Hematopoietic multipotent progenitor cell treated with erythropoietin and hydrocortisone succinate and interleukin-3 and kit ligand, for 17 days (in vitro differentiated cells): Measurements from ENCODE around the gene E2F7.

Source experiments
- DNase-seq: peaks from one replicate; pipeline ENCODE4 v3.0.0-alpha.2; 2015; ENCODE audit warnings: low spot score

E2F7 gene

DNA sequence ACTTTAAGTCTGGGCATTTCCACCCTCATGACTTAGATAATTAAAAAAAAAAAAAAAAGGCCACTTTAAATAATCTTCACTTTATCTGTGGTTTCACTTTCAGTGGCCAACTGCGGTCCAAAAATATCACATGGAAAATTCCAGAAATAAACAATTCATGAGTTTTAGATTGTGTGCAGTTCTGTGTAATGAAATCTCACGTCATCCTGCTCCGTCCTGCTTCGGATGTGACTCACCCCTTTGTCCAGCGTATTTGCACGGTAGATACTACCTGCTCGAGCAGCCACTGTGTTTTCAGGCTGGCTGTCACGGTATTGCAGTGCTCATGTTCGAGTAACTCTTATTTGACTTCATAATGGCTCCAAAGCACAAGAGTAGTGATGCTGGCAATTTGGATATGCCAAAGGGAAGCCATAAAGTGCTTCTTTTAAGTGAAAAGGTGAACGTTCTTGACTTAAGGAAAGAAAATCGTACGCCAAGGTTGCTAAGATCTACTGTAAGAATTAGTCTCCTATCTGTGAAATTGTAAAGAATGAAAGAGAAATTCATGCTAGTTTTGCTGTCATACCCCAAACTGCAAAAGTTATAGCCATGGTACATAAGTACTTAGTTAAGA is 2.4 kb downstream of the E2F7 start:
- peak; percentile 30 for DNase-seq

DNA sequence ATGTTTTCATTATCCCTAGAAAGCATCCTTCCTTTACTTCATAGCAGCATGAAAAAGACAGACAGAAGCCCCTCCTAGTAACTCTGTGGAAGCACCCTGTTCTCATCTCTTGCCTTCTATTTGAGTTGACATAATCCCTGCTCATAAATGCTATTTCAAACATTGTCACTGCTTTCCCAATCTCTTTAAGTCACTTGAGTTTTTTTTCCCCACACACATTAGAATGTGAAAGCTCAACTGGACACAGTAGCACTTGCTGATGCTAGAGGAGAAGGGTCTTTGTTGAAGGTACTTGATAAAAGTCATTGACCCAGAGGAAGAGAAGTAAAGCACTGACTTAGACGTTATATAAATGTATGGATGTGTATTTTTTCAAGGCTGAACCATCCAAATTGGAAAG is 3.0 kb downstream of the E2F7 start:
- DNase-seq, result no peak

GRCh38 chr12:77060883-77061240 is 4.5 kb downstream of the E2F7 start:
- DNase-seq, result no peak

GRCh38 chr12:77060136-77060882 is 5.1 kb downstream of the E2F7 start:
- DNase-seq, result no peak

- no peak for DNase-seq
These were observed 6.6 kb downstream of the E2F7 start for GRCh38 chr12:77058740-77059139.

- no peak for DNase-seq
These were observed 10.5 kb downstream of the E2F7 start for GRCh38 chr12:77054851-77055250.

DNA sequence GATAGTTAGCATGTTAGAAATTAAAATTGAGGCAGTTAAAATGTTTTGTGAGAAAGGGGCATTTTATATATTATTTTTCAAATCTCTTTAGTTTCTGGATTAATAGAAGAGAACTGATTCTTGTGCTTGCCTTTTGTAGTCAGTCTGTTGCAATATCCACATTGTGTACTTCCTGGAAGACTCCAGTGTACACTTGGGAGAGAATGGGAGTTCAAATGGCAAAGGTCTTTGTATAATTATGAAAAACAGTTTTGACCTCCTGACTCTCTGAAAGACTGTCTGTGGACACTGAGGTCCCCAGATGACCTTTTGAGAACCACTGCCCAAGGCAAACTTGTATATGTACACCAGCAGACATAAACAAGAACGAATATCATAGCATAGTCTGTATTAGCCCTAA is 12.1 kb downstream of the E2F7 start:
- DNase-seq, result no peak

DNA sequence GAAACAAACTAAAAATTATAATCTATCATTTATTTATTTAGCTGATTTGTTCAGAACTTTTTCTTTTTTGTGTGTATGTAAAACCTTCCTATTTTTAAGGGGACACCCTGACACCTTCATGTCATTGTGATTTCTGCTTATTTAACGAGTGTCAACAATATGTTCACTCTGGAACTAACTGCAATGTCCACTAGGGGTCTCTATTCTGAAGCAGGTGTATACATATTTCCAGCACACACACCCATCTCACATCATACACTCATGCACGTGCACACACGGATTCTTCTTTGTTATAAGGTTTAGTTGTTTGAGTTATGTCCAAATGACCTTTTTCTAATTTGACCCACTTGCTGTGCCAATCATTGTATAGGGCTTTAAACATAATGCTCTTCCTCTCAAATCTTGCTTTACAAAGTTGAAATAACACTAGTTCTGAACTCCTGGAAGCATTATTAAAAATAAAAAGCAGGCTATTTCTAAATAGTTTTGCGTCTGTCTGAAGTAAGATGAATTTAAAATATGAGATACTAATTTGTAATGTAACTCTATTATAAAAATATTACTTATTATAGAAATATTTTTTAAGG is 15.5 kb downstream of the E2F7 start:
- peak; percentile 64 for DNase-seq

GRCh38 chr12:77047341-77048109 is 17.8 kb downstream of the E2F7 start:
- no peak for DNase-seq

- no peak for DNase-seq
These were observed 18.9 kb downstream of the E2F7 start for GRCh38 chr12:77046468-77046867.

- no peak for DNase-seq
These were observed 20.2 kb downstream of the E2F7 start for GRCh38 chr12:77045183-77045582.

DNA sequence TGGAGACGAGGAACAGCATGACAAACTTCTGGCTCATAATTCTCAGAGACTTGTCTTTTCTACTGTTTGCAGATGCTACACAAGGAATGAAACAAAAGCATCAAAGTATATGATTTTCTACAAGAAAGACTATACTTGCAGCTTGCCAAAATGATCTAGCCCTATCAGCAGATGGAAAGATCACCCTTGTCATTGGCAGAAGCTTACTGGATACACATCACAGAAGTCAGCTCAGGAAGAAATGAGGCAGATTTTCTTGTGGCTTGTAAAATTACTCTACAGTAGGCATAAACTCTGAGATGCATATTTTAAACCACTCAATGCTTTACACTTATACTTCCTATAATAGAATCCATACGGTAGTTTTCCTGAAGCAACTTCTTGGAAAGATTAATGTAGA is 20.6 kb downstream of the E2F7 start:
- no peak for DNase-seq

DNA sequence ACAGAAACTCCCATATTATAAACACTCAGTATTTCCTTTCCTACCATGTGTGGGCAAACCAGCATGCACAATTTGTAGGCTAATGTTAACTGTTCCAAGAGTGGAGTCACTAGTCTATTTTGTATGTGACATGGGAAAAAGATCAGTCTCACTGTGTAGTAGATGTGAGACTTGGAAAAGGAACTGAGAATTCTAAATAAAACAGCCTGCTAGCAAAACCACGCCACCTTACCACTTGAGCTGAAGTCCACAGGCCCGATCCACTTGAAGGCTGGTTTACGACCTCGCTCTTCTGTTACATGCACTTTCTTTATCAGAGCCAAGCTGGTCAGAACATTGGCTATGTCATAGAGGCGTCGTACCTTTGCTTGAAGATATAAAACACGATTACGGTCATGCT is 22.5 kb downstream of the E2F7 start:
- no peak for DNase-seq

DNA sequence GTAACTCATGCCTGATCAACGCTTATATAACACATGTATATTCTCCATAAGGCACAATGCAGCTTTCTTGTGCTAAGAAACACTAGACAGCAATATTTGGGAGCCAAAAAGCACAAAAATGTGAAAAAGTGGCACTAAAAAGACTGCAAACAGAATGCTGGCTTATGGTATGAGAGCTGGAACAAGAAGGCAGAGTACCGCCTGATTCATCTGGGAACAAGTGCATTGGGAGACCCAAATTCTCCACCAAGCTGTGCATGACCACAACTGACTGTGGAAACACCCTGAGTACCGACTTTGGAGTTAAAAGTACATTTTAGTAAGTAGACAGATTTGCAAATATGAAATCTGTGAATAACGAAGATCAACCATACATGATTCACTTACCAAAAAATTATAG is 25.1 kb downstream of the E2F7 start:
- DNase-seq, result no peak

DNA sequence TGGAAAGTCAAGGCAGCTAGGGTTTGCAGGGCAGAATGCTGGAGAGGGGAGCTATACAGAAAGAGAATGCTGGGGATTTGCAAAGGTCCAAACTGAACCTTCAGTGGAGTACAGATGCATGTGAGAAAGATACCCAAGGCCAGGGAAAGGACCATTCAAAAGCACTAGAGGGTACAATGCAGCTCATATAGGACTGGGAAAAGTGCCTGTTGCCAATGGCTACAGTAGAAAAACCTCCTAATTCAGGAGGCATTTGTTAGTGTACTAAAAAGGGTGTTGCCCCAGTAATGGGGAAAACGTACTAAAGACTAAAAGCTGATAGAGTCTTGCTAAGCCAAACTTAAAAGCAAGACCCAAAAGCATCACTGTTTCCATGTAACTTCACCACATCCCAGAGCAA is 30.1 kb downstream of the E2F7 start:
- no peak for DNase-seq

DNA sequence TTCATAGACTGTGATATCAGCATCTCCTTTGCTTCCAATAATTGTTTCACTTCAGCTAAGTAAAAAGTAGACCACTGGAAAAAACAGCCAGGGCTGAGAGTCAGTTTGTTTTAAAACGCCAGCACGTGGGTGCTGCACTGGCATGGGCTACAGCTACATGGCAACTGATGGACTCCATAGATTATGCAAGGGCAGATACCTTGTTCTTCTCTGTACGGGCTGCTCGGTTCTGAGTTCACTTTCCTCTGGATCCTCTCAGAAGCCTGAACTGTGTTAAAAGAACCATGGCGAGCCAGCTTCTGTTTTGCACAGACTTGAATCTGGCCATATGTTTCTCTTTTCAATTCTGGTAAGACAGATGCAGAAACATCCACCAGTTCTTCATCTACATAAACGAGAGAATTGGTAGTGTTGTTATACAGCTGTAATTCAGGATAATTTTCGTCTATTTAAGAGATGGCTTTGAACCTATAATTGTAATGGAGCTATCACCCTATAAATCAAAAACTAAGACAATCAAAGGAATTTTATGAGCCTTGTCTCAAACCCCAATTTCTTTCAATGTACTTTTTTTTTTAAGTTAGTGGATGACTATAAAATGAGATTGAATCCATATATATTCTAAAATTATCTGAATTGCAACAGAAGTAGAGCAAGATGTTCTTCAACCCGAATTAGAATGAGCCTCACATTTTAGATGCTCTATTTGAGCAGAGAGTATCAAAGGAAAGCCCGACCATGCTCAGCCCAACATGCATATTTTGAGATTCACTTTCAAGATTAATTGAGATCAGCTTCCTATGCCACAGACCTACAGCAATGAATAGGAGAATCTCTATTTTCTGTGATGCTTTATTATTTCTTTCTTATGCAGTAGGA is 31.5 kb downstream of the E2F7 start:
- DNase-seq, result no peak

DNA sequence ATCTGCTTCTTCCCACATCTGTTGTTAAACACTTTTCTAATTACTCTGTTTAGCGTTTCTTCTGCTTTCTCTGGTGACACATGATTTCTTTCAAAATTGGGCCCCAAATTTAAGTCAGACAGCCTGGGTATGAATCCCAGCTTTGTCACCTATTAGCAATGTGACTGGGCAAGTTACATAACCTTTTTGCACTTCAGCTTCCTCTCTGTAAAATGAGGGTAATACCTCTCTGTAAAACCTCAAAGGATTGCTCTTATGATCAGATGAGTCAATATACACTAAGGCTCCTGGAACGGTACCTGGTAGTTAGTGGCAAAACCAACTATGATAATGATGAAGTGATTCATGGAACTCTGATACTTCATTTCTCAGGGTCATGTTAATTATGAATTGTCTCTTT is 33.0 kb downstream of the E2F7 start:
- DNase-seq, result no peak

DNA sequence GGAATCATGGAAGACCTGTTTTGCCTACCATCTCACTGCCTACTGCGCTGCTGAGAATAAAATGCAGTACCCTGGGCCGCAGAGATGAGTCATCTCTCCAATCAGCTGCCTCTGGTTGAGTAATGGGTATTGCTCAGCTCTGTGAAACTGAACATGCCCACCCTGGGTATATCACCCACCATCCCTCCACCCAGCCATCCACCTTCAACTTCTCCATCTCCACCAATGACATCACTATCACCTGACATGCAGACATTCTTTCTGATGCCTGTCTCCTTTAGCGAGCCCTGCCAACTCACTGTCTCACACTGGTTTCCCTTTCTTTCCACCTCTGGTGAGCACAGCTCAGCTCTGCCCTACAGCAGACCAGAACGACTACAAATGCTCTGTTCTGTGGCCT is 33.6 kb downstream of the E2F7 start:
- DNase-seq, result no peak

DNA sequence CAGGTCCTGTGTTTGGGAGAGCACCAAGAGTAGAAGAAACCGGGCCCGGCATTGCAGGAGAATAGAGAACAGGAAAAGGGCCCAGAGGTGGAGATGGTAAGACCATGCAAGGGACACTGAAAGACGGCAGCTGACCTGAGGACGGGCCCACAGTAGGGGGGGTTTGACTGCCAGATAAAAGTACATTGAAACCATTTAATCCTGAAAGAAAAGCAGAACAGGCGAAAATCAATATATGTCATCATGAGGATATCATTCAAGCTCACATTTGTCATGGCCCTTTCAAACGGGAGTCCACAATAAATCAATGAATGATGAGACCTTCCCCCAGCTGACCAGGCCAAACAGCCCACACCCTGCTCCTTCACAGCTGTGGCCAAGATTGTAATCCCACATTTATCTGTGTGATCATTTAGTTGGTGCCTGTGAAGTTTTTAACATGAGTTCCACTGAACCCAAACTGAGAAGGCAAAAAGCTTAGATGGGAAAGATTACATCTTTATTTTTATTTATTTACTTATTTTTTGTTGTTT is 39.5 kb downstream of the E2F7 start:
- DNase-seq, result no peak

DNA sequence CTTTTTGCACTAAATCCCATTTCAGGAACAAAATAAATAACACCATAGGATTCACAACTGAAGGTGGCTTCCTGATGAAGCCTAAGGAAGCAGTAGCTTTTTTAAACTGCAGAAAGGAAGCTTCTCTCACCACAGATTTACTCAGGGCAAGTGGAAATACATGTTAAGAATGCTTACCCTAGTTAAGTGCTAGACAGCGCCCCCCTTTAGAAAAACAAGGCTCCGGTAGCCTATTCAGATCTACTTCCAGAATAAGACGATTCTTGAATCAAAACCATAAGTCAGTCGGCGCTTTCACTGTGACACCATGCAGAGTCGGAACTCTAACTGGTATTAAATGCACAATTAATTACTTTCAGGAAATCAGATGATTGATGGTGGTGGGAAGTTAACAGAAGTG is 41.9 kb downstream of the E2F7 start:
- DNase-seq, result no peak

- DNase-seq, result no peak
These were observed 45.4 kb downstream of the E2F7 start for GRCh38 chr12:77019920-77020319.

GRCh38 chr12:77016606-77017005 is 48.8 kb downstream of the E2F7 start:
- no peak for DNase-seq
